Brain microvascular endothelial cell (primary cell): ENCODE measurements around the gene GALNT14.

Experiments
- DNase-seq: peaks from one replicate; pipeline ENCODE4 v3.0.0-alpha.2; 2020
- H3K27ac ChIP-seq: fragments of 250-450 bp; sonication (Bioruptor Pico); 2 replicates; pipeline ENCODE4 v1.5.1; 2020; ENCODE audit warnings: mild to moderate bottlenecking, moderate library complexity
- H3K27me3 ChIP-seq: fragments of 250-450 bp; sonication (Bioruptor Pico); replicated peaks from 2 replicates; pipeline ENCODE4 v1.5.1; 2020; ENCODE audit warnings: mild to moderate bottlenecking
- H3K36me3 ChIP-seq: fragments of 250-450 bp; sonication (Bioruptor Pico); replicated peaks from 2 replicates; pipeline ENCODE4 v1.5.1; 2020; ENCODE audit warnings: mild to moderate bottlenecking
- H3K4me3 ChIP-seq: 2 replicates; pipeline ENCODE4 v1.5.1; 2011; ENCODE audit warnings: low read depth, mild to moderate bottlenecking, control low read depth, low read length, moderate library complexity
- CTCF ChIP-seq: IDR thresholded peaks from 2 replicates; pipeline ENCODE4 v1.5.1; 2011; ENCODE audit warnings: low read depth, mild to moderate bottlenecking, moderate library complexity, low read length, control low read depth, inconsistent platforms; ENCODE audit errors: missing control alignments
- in situ Hi-C: cut with HindIII; loops from 2 replicates; pipeline ENCODE4 v1.10.0; 2017; ENCODE audit warnings: low sequenced_read_pairs, low pct_ligation_motif_present

GALNT14 gene

GRCh38 chr2:31108561-31109286 lies 29.5 kb downstream of the GALNT14 start:
- in situ Hi-C loops, result no loop called here
- H3K4me3 ChIP-seq, result no peak overlapping the region

GRCh38 chr2:31107591-31108300 lies 30.5 kb downstream of the GALNT14 start:
- no peaks in the 10 kb centered on the region for H3K27me3 ChIP-seq
- no peak overlapping the region for H3K4me3 ChIP-seq
- peak; percentile 24 for DNase-seq
- in situ Hi-C loops, result no loop called here
- H3K36me3 ChIP-seq, result no peaks in the 10 kb centered on the region
- no peak for TF ChIP-seq CTCF
- H3K27ac ChIP-seq, result no peak overlapping the region

More at GRCh38 chr2:31108561-31109286, 29.5 kb downstream of the GALNT14 start:
- no peak overlapping the region for H3K27ac ChIP-seq
- H3K36me3 ChIP-seq, result no peaks in the 10 kb centered on the region
- no peak for DNase-seq
- H3K27me3 ChIP-seq, result no peaks in the 10 kb centered on the region
- TF ChIP-seq CTCF, result no peak

GRCh38 chr2:31101701-31102100 lies 36.5 kb downstream of the GALNT14 start:
- TF ChIP-seq CTCF, result no peak
- H3K27ac ChIP-seq, result no peak overlapping the region
- in situ Hi-C loops, result no loop called here
- no peak overlapping the region for H3K4me3 ChIP-seq
- no peaks in the 10 kb centered on the region for H3K36me3 ChIP-seq
- no peaks in the 10 kb centered on the region for H3K27me3 ChIP-seq
- DNase-seq, result no peak

DNA sequence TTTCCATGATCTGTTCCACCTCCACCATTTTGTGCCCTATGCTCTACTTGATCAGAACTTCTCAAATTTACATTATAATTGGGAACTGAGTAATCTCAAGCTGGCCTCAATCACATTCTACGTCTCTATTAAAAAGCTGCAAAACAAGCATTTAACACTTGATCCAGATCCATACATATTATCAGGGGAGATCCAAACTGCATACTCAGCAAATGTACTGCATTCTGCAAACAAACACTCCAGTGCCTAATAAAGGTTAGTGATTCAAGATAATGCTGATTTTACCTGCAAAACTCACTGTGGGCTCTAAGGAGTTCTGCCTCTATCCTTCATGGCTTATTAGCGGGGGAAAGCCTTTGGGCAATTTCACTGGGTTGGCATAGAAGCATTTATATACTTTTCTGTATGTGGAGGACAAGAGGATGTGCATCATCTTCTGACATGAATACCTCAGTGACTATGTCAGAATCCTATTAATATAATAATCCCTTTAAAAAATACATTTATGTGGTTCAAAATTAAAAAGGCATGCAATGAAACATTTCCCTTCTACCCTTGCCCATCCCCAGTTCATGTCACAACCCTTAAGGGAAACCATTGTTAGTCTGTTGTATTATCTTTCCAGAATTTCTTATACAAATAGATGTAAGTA lies 40.2 kb downstream of the GALNT14 start:
- no peak for DNase-seq
- no peak for TF ChIP-seq CTCF
- in situ Hi-C loops, result no loop called here

GRCh38 chr2:31090188-31090587 lies 48.1 kb downstream of the GALNT14 start:
- in situ Hi-C loops, result no loop called here
- no peak for TF ChIP-seq CTCF
- no peak for DNase-seq
- Histone ChIP-seq H3K27ac (no peak overlapping the region), H3K27me3 (no peaks in the 10 kb centered on the region), H3K36me3 (no peaks in the 10 kb centered on the region), H3K4me3 (no peak overlapping the region)

More for the DNA sequence above, 40.2 kb downstream of the GALNT14 start:
- Histone ChIP-seq H3K27me3 (no peaks in the 10 kb centered on the region), H3K36me3 (no peaks in the 10 kb centered on the region), H3K4me3 (no peak overlapping the region), H3K27ac (no peak overlapping the region)
